Measurements from ENCODE around the gene NFATC2. TPM values are rescaled to one million over a fixed set of nuclear protein-coding genes. Genes with fewer than 3 reads are reported as not detected.

Gene NFATC2
- total and polyA plus RNA-seq, 2 experiments from 2014 or later = 0.52 to 0.59 TPM

GRCh38 chr20:51410586-51411325 is 131.8 kb downstream of the NFATC2 start:
- Histone ChIP-seq H3K27ac (ENCODE audit: low read depth) (no peak overlapping the region), H3K36me3 (ENCODE audit: insufficient read depth) (no peaks in the 10 kb centered on the region), H3K4me1 (ENCODE audit: insufficient read depth) (peaks cover 11% of the 10 kb centered on the region), H3K4me2 (no peak overlapping the region), H3K4me3 (no peak overlapping the region), H4K20me1 (replicated peaks; ENCODE audit: insufficient read depth) (no peaks in the 10 kb centered on the region), H2AFZ (no peak overlapping the region), H3F3A (replicated peaks; ENCODE audit: low read depth) (no peaks in the 10 kb centered on the region), H3K9me2 (ENCODE audit: insufficient read depth) (no peaks in the 10 kb centered on the region), H3K27me3 (ENCODE audit: insufficient read depth) (no peaks in the 10 kb centered on the region), H3K79me2 (replicated peaks; ENCODE audit: insufficient read depth) (no peaks in the 10 kb centered on the region)
- DNase-seq (ENCODE audit: low spot score) (no peak), ATAC-seq (no peak)
- no peaks in the 10 kb centered on the region for H3K36me3 Mint-ChIP-seq (ENCODE audit: low read depth)
- H3K27ac Mint-ChIP-seq = no peak overlapping the region
- peaks cover 8% of the 10 kb centered on the region for H3K27me3 Mint-ChIP-seq (ENCODE audit: insufficient read depth, low read depth, poor library complexity)
- H3K4me1 Mint-ChIP-seq = peaks cover 11% of the 10 kb centered on the region
- no peak overlapping the region for H3K4me3 Mint-ChIP-seq
- TF ChIP-seq ZNF462 (CRISPR knock-in tag; IDR thresholded peaks at IDR 0.05) (no peak), EZH2phosphoT487 (IDR thresholded peaks at IDR 0.05; ENCODE audit: unreplicated experiment) (no peak), ZNF114 (CRISPR knock-in tag; IDR thresholded peaks at IDR 0.05) (no peak), ZNF331 (CRISPR knock-in tag; IDR thresholded peaks at IDR 0.05; ENCODE audit: low read depth) (no peak), EZH2 (IDR thresholded peaks at IDR 0.05; ENCODE audit: low read depth, unreplicated experiment) (no peak), NANOG (IDR thresholded peaks at IDR 0.05; ENCODE audit: borderline replicate concordance) (no peak), POLR2AphosphoS5 (IDR thresholded peaks at IDR 0.05; ENCODE audit: low read depth) (no peak)
- TF ChIP-seq, protein P1, sequence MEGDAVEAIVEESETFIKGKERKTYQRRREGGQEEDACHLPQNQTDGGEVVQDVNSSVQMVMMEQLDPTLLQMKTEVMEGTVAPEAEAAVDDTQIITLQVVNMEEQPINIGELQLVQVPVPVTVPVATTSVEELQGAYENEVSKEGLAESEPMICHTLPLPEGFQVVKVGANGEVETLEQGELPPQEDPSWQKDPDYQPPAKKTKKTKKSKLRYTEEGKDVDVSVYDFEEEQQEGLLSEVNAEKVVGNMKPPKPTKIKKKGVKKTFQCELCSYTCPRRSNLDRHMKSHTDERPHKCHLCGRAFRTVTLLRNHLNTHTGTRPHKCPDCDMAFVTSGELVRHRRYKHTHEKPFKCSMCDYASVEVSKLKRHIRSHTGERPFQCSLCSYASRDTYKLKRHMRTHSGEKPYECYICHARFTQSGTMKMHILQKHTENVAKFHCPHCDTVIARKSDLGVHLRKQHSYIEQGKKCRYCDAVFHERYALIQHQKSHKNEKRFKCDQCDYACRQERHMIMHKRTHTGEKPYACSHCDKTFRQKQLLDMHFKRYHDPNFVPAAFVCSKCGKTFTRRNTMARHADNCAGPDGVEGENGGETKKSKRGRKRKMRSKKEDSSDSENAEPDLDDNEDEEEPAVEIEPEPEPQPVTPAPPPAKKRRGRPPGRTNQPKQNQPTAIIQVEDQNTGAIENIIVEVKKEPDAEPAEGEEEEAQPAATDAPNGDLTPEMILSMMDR (conservative IDR thresholded peaks at IDR 0.05; ENCODE audit: low read depth in 2 of 2) = no peak
- TF ChIP-seq, protein P2, sequence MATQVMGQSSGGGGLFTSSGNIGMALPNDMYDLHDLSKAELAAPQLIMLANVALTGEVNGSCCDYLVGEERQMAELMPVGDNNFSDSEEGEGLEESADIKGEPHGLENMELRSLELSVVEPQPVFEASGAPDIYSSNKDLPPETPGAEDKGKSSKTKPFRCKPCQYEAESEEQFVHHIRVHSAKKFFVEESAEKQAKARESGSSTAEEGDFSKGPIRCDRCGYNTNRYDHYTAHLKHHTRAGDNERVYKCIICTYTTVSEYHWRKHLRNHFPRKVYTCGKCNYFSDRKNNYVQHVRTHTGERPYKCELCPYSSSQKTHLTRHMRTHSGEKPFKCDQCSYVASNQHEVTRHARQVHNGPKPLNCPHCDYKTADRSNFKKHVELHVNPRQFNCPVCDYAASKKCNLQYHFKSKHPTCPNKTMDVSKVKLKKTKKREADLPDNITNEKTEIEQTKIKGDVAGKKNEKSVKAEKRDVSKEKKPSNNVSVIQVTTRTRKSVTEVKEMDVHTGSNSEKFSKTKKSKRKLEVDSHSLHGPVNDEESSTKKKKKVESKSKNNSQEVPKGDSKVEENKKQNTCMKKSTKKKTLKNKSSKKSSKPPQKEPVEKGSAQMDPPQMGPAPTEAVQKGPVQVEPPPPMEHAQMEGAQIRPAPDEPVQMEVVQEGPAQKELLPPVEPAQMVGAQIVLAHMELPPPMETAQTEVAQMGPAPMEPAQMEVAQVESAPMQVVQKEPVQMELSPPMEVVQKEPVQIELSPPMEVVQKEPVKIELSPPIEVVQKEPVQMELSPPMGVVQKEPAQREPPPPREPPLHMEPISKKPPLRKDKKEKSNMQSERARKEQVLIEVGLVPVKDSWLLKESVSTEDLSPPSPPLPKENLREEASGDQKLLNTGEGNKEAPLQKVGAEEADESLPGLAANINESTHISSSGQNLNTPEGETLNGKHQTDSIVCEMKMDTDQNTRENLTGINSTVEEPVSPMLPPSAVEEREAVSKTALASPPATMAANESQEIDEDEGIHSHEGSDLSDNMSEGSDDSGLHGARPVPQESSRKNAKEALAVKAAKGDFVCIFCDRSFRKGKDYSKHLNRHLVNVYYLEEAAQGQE (IDR thresholded peaks at IDR 0.05; ENCODE audit: unreplicated experiment) = no peak
- TF ChIP-seq, protein P3, sequence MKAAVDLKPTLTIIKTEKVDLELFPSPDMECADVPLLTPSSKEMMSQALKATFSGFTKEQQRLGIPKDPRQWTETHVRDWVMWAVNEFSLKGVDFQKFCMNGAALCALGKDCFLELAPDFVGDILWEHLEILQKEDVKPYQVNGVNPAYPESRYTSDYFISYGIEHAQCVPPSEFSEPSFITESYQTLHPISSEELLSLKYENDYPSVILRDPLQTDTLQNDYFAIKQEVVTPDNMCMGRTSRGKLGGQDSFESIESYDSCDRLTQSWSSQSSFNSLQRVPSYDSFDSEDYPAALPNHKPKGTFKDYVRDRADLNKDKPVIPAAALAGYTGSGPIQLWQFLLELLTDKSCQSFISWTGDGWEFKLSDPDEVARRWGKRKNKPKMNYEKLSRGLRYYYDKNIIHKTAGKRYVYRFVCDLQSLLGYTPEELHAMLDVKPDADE (IDR thresholded peaks at IDR 0.05) = no peak
- H3K9me3 Mint-ChIP-seq = no peaks in the 10 kb centered on the region
